ENCODE results near the gene COL9A3. TPM values are rescaled to one million over a fixed set of nuclear protein-coding genes. Genes with fewer than 3 reads are reported as not detected.

Gene COL9A3
- total RNA-seq, 1 experiment from 2014 or later = 150 TPM

DNA sequence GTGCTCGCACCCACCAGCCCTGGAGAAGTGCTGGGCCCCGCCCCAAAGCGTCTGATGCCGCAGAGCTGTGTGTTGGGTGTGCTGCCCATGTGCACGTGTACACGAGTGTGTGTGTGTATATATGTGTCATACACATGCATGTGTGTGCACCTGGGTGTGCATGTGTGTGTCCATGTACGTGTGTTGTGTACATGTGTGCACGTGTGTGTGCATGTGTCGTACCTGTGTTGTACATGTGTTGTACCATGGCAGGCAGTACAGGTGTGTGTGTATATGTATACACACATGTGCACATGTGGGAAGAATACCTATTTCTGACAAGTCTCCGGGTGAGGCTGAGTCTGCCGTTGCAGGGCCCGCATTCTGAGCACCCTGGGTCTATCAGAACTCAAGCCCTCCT is 26.8 kb upstream of the COL9A3 start:
- Histone ChIP-seq H2BK12ac (ENCODE audit: insufficient read length, low read depth, low read length) (no peak overlapping the region), H2BK5ac (ENCODE audit: insufficient read length, low read length) (no peak overlapping the region), H4K91ac (ENCODE audit: insufficient read length, low read depth, low read length) (no peak overlapping the region), H3K79me1 (ENCODE audit: insufficient read depth, low read depth, low read length, poor library complexity, severe bottlenecking) (no peaks in the 10 kb centered on the region), H3T11ph (ENCODE audit: low read length) (no peak overlapping the region), H4K8ac (replicated peaks; ENCODE audit: insufficient read length, low read depth, low read length) (no peak overlapping the region), H2BK20ac (ENCODE audit: low read depth, low read length, poor library complexity, severe bottlenecking) (no peak overlapping the region), H3K79me2 (ENCODE audit: insufficient read depth, low read length) (no peaks in the 10 kb centered on the region), H3K4ac (ENCODE audit: low read depth, low read length) (no peak overlapping the region), H2AFZ (ENCODE audit: low read length) (no peak overlapping the region), H3K23me2 (ENCODE audit: insufficient read length, low read depth, low read length, poor library complexity, severe bottlenecking) (no peaks in the 10 kb centered on the region), H2BK15ac (ENCODE audit: low read depth, low read length) (no peak overlapping the region), H3K14ac (ENCODE audit: insufficient read depth, low read length) (no peak overlapping the region), H3K56ac (ENCODE audit: insufficient read length, low read depth, low read length) (no peak overlapping the region), H3K4me1 (ENCODE audit: insufficient read depth, low read length) (no peaks in the 10 kb centered on the region), H3K27ac (ENCODE audit: insufficient read length, low read depth, low read length) (no peak overlapping the region), H3K4me2 (ENCODE audit: insufficient read depth, insufficient read length, low read length) (no peak overlapping the region), H4K20me1 (ENCODE audit: control insufficient read depth, insufficient read depth, insufficient read length) (no peaks in the 10 kb centered on the region), H2AK5ac (ENCODE audit: insufficient read length, low read length) (no peak overlapping the region), H2BK120ac (ENCODE audit: low read depth, low read length, poor library complexity, severe bottlenecking) (no peak overlapping the region), H3K27me3 (ENCODE audit: insufficient read depth, low read length) (no peaks in the 10 kb centered on the region), H3K9me3 (ENCODE audit: control insufficient read depth, low read depth, low read length) (no peaks in the 10 kb centered on the region), H3K9ac (ENCODE audit: extremely low read depth, insufficient read length, low read length) (no peak overlapping the region), H3K18ac (ENCODE audit: insufficient read length, low read depth, low read length) (no peak overlapping the region), H3K23ac (ENCODE audit: insufficient read length, low read depth, low read length) (no peak overlapping the region), H4K5ac (ENCODE audit: insufficient read length, low read depth, low read length) (no peak overlapping the region)
- no peaks in the 10 kb centered on the region for H3K36me3 Mint-ChIP-seq (ENCODE audit: insufficient read depth in 1 of 3, low read depth in 3 of 3)
- H3K4me1 Mint-ChIP-seq = peaks cover 8 to 17% of the 10 kb centered on the region in 2 experiments
- no peaks in the 10 kb centered on the region; a peak in 1 of 5 replicates for H3K9me3 Mint-ChIP-seq
- WGBS (ENCODE audit: extremely low coverage, insufficient read length, low lambda C conversion rate) = no CpG with 5 or more reads among the region's 12 CpGs
- peaks cover 34% of the 10 kb centered on the region for H3K27me3 Mint-ChIP-seq (ENCODE audit: low read depth)
- H3K27ac Mint-ChIP-seq = no peak overlapping the region
- TF ChIP-seq, protein P1, sequence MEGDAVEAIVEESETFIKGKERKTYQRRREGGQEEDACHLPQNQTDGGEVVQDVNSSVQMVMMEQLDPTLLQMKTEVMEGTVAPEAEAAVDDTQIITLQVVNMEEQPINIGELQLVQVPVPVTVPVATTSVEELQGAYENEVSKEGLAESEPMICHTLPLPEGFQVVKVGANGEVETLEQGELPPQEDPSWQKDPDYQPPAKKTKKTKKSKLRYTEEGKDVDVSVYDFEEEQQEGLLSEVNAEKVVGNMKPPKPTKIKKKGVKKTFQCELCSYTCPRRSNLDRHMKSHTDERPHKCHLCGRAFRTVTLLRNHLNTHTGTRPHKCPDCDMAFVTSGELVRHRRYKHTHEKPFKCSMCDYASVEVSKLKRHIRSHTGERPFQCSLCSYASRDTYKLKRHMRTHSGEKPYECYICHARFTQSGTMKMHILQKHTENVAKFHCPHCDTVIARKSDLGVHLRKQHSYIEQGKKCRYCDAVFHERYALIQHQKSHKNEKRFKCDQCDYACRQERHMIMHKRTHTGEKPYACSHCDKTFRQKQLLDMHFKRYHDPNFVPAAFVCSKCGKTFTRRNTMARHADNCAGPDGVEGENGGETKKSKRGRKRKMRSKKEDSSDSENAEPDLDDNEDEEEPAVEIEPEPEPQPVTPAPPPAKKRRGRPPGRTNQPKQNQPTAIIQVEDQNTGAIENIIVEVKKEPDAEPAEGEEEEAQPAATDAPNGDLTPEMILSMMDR (conservative IDR thresholded peaks at IDR 0.05) = no peak
- no peak for DNase-seq
- no peak overlapping the region for H3K4me3 Mint-ChIP-seq

Data from H9 (cell line).